Spleen (tissue), 11 donors: ENCODE results near the gene PRPF38A. TPM values are rescaled to one million over a fixed set of nuclear protein-coding genes. Genes with fewer than 3 reads are reported as not detected.
"Not testable (repeated sequence)": the region's sequence is repeated elsewhere in the genome, so short reads cannot be mapped to it uniquely, and the experiment has no call there.

Source experiments
- DNase-seq: peaks from one replicate; pipeline ENCODE4 v3.0.0-alpha.2; 2020
- H3K27ac ChIP-seq, 8 donors: fragments of 200-600 bp; sonication (generic) in 7 of 8; 1 replicate in 4 of 8; 2 replicates in 4 of 8; pipeline versions ENCODE4 v1.5.0 to v1.8.0; 2016 to 2021; ENCODE audit warnings: inconsistent platforms in 4 of 8, mild to moderate bottlenecking in 4 of 8, moderate library complexity in 1 of 8
- H3K27me3 ChIP-seq, 7 donors: fragments of 200-600 bp; sonication (generic) in 6 of 7; replicated peaks in 1 of 7; 1 replicate in 4 of 7; 2 replicates in 3 of 7; pipeline versions ENCODE4 v1.5.0 to v1.8.0; 2016 to 2021; ENCODE audit warnings: inconsistent platforms in 3 of 7, mild to moderate bottlenecking in 1 of 7
- H3K36me3 ChIP-seq, 6 donors: fragments of 200-600 bp; sonication (generic) in 5 of 6; 1 replicate in 4 of 6; 2 replicates in 2 of 6; pipeline versions ENCODE4 v1.5.0 to v1.8.0; 2016 to 2021; ENCODE audit warnings: inconsistent platforms in 2 of 6
- H3K4me1 ChIP-seq, 6 donors: fragments of 200-600 bp; sonication (generic) in 5 of 6; 1 replicate in 3 of 6; 2 replicates in 3 of 6; pipeline versions ENCODE4 v1.5.0 to v1.8.0; 2016 to 2021; ENCODE audit warnings: inconsistent platforms in 3 of 6
- H3K4me3 ChIP-seq, 8 donors: fragments of 200-600 bp; sonication (generic) in 7 of 8; 1 replicate in 4 of 8; 2 replicates in 4 of 8; pipeline versions ENCODE4 v1.5.0 to v1.8.0; 2016 to 2021; ENCODE audit warnings: inconsistent platforms in 4 of 8, mild to moderate bottlenecking in 4 of 8, moderate library complexity in 2 of 8
- H3K9me3 ChIP-seq, 8 donors: fragments of 200-600 bp; sonication (generic) in 7 of 8; 1 replicate in 4 of 8; 2 replicates in 4 of 8; pipeline versions ENCODE4 v1.5.0 to v1.8.0; 2016 to 2021; ENCODE audit warnings: inconsistent platforms in 4 of 8
- CTCF ChIP-seq, 11 experiments: fragments of 200-600 bp in 7 of 11; fragments of 450-650 bp in 4 of 11; sonication (generic) in 4 of 11; IDR thresholded peaks in 8 of 11; conservative IDR thresholded peaks in 3 of 11; 1 replicate in 7 of 11; 2 replicates in 4 of 11; pipeline versions ENCODE4 v1.4.0 to v1.8.0; 2016 to 2021; ENCODE audit warnings: antibody characterized with exemption in 11 of 11, inconsistent platforms in 4 of 11, mild to moderate bottlenecking in 1 of 11
- POLR2A ChIP-seq, 3 donors: fragments of 450-650 bp; IDR thresholded peaks; one replicate each; pipeline ENCODE4 v1.5.1; 2017; ENCODE audit warnings: antibody characterized with exemption in 3 of 3, mild to moderate bottlenecking in 1 of 3
- POLR2AphosphoS5 ChIP-seq, 3 donors: sonication (generic); formaldehyde crosslinking; IDR thresholded peaks; one replicate each; pipeline ENCODE4 v1.5.1; 2017; ENCODE audit warnings: antibody characterized with exemption in 3 of 3
- WGBS, 5 donors: extraction: QIAGEN DNeasy Blood & Tissue Kit in 3 of 5; methylation state at CpG; one replicate each; pipeline versions ENCODE4 v1.1.5 to v1.1.7; 2013 to 2018; 5-methylcytosine and 5-hydroxymethylcytosine counted together
- intact Hi-C: fragments of 100-400 bp; cut with DNase I; formaldehyde crosslinking; loops from one replicate; pipeline ENCODE4 v1.15.0; 2023; ENCODE audit warnings: low total_unique reads
- polyA plus RNA-seq, 3 donors: library from polyadenylated mRNA; stranded (reverse); fragments of 200-250 nt; gene quantifications; one replicate each; pipeline ENCODE4 v1.2.1, GENCODE V29; 2013
- total RNA-seq, 7 donors: library from RNA; depleted of rRNA in 3 of 7; stranded (reverse); fragments of >200 nt in 3 of 7; fragmentation: NEBNext Ultra II Directional in 4 of 7; extraction: Animal tissue kit (Norgen Biotek cat#: 25700) in 4 of 7; gene quantifications; one replicate each; pipeline versions ENCODE4 v1.1.0 to v1.2.1, GENCODE V29; 2016 to 2021
- donor health status: healthy with polysubstance abuse.
- donor health status: DM: no; HTN: no; CAD: no; lungs with moderate emphysema.
- donor health status: DM: no; HTN: no; CAD: no.
- donor health status: Bipolar disorder and iron deficiency.
- donor health status: healthy.
- donor health status: DM: no; HTN: no; CAD: no.
- donor health status: DM: yes; HTN: yes; CAD: no.

Gene PRPF38A
- total and polyA plus RNA-seq, 10 donors = 13.8 to 50.4 (median 23.6) TPM

- intact Hi-C loops = no loop called here
- TF ChIP-seq CTCF (IDR thresholded peaks at IDR 0.05 in 8 of 11, conservative IDR thresholded peaks at IDR 0.05 in 3 of 11) (peak in 2 of 11 experiments; percentile 24 to 26), POLR2A (IDR thresholded peaks at IDR 0.05) (no peak), POLR2AphosphoS5 (IDR thresholded peaks at IDR 0.05) (peak in 1 of 3 donors; percentile 49)
- Histone ChIP-seq H3K27ac (no peak overlapping the region), H3K36me3 (peaks cover 0 to 27% (median 0%) of the 10 kb centered on the region in 6 donors), H3K9me3 (no peaks in the 10 kb centered on the region), H3K27me3 (peaks cover 0 to 5% (median 0%) of the 10 kb centered on the region in 7 donors), H3K4me3 (peak overlapping the region; percentile 14 to 64 (median 34)), H3K4me1 (peaks cover 11 to 46% (median 30%) of the 10 kb centered on the region in 6 donors)
- 11 to 13% (median 11%) methylated on average over 24 to 51 of the region's 51 CpGs for WGBS, 5 donors
- DNase-seq = peak; percentile 90
Measured at GRCh38 chr1:52368383-52369172, 35.8 kb upstream of the PRPF38A start.

GRCh38 chr1:52369851-52370250, 34.6 kb upstream of the PRPF38A start:
- H3K4me3 ChIP-seq, intact Hi-C loops, H3K9me3 ChIP-seq, H3K27ac ChIP-seq, H3K27me3 ChIP-seq, DNase-seq: not testable (repeated sequence)
- 70 to 91% (median 81%) methylated on average over 1 of the region's 1 CpG for WGBS, 5 donors
- H3K36me3 ChIP-seq = peaks cover 0 to 32% (median 0%) of the 10 kb centered on the region in 6 donors
- peaks cover 5 to 34% (median 21%) of the 10 kb centered on the region in 6 donors for H3K4me1 ChIP-seq

GRCh38 chr1:52385376-52385775, 19.0 kb upstream of the PRPF38A start:
- TF ChIP-seq POLR2A (IDR thresholded peaks at IDR 0.05) = no peak
- TF ChIP-seq POLR2AphosphoS5 (IDR thresholded peaks at IDR 0.05) = no peak
- TF ChIP-seq CTCF (IDR thresholded peaks at IDR 0.05 in 8 of 11, conservative IDR thresholded peaks at IDR 0.05 in 3 of 11) = no peak
- intact Hi-C loops = no loop called here
- H3K27me3 ChIP-seq = no peaks in the 10 kb centered on the region
- 96 to 100% (median 98%) methylated on average over 3 of the region's 3 CpGs for WGBS, 5 donors
- no peak overlapping the region for H3K27ac ChIP-seq
- no peak for DNase-seq
- peaks cover 0 to 92% (median 2%) of the 10 kb centered on the region in 6 donors for H3K36me3 ChIP-seq
- no peaks in the 10 kb centered on the region for H3K4me1 ChIP-seq
- no peaks in the 10 kb centered on the region for H3K9me3 ChIP-seq
- H3K4me3 ChIP-seq = no peak overlapping the region

- TF ChIP-seq CTCF (IDR thresholded peaks at IDR 0.05 in 8 of 11, conservative IDR thresholded peaks at IDR 0.05 in 3 of 11) (no peak), POLR2A (IDR thresholded peaks at IDR 0.05) (no peak), POLR2AphosphoS5 (IDR thresholded peaks at IDR 0.05) (no peak)
- 88 to 94% (median 92%) methylated on average over 5 of the region's 5 CpGs for WGBS, 5 donors
- no peaks in the 10 kb centered on the region for H3K4me1 ChIP-seq
- H3K27me3 ChIP-seq = no peaks in the 10 kb centered on the region
- H3K36me3 ChIP-seq = peaks cover 0 to 83% (median 2%) of the 10 kb centered on the region in 6 donors
- H3K4me3 ChIP-seq = no peak overlapping the region
- no peak for DNase-seq
- intact Hi-C loops = no loop called here
- no peaks in the 10 kb centered on the region for H3K9me3 ChIP-seq
- H3K27ac ChIP-seq = no peak overlapping the region
Measured at GRCh38 chr1:52386458-52386857, 17.9 kb upstream of the PRPF38A start.
